HepG2 (cell line): ENCODE data around the gene KIF17.

Source experiments
- CEBPG ChIP-seq: IDR thresholded peaks from 2 replicates; pipeline ENCODE4 v1.6.1; 2016
- SMC3 ChIP-seq: IDR thresholded peaks from 2 replicates; pipeline ENCODE4 v1.6.1; 2011; ENCODE audit warnings: low read length, improper control_type of control experiment
- ZNF569 ChIP-seq: sonication (generic); formaldehyde crosslinking; IDR thresholded peaks from 2 replicates; pipeline ENCODE4 v1.5.0; 2020; ENCODE audit warnings: mild to moderate bottlenecking, missing genetic modification reagents, moderate library complexity, borderline replicate concordance
- ZNF879 ChIP-seq: sonication (generic); formaldehyde crosslinking; IDR thresholded peaks from 2 replicates; pipeline ENCODE4 v1.8.1; 2023; ENCODE audit warnings: missing genetic modification reagents
- TF ChIP-seq, protein P1 (sequence below), 2 experiments: IDR thresholded peaks; 2 replicates each; pipeline ENCODE4 v1.6.1; 2011 to 2012; ENCODE audit warnings: low read length in 2 of 2, borderline replicate concordance in 1 of 2, low read depth in 1 of 2, mild to moderate bottlenecking in 1 of 2, moderate library complexity in 1 of 2

DNA sequence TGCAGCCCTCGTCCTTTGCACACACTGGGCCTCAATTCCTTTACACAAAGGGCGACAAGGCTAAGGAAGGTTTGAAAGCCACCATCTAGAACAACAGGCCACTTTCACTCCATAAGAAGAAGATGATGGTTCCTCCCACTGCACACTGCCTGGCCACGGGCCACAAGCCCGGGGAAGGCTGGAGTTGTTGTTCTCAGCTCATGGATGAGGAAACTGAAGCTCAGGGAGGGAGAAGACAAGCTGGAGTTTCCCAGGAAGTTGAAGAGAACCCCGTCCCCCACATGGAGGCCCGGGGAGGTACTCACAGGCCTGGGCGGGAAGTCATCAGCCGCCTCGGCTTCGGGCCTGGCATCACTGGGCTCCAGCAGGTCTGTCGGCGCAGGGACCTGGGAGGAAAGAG, 32.1 kb downstream of the KIF17 start:
- TF ChIP-seq ZNF569: no peak
- TF ChIP-seq, protein P1, sequence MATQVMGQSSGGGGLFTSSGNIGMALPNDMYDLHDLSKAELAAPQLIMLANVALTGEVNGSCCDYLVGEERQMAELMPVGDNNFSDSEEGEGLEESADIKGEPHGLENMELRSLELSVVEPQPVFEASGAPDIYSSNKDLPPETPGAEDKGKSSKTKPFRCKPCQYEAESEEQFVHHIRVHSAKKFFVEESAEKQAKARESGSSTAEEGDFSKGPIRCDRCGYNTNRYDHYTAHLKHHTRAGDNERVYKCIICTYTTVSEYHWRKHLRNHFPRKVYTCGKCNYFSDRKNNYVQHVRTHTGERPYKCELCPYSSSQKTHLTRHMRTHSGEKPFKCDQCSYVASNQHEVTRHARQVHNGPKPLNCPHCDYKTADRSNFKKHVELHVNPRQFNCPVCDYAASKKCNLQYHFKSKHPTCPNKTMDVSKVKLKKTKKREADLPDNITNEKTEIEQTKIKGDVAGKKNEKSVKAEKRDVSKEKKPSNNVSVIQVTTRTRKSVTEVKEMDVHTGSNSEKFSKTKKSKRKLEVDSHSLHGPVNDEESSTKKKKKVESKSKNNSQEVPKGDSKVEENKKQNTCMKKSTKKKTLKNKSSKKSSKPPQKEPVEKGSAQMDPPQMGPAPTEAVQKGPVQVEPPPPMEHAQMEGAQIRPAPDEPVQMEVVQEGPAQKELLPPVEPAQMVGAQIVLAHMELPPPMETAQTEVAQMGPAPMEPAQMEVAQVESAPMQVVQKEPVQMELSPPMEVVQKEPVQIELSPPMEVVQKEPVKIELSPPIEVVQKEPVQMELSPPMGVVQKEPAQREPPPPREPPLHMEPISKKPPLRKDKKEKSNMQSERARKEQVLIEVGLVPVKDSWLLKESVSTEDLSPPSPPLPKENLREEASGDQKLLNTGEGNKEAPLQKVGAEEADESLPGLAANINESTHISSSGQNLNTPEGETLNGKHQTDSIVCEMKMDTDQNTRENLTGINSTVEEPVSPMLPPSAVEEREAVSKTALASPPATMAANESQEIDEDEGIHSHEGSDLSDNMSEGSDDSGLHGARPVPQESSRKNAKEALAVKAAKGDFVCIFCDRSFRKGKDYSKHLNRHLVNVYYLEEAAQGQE (IDR thresholded peaks at IDR 0.05; ENCODE audit: borderline replicate concordance in 1 of 2, low read depth in 1 of 2, low read length in 2 of 2): no peak
- no peak for TF ChIP-seq SMC3
- no peak for TF ChIP-seq ZNF879 (CRISPR knock-in tag)
- TF ChIP-seq CEBPG (CRISPR knock-in tag): no peak
